Neural cell (in vitro differentiated cells): ENCODE data around the gene TMCO4. TPM values are rescaled to one million over a fixed set of nuclear protein-coding genes. Genes with fewer than 3 reads are reported as not detected.

Source experiments
- H2AFZ ChIP-seq: fragments of 200-600, 300-800 bp; sonication (generic), shearing (Covaris generic); 2 replicates; pipeline ENCODE4 v1.6.0; 2014; ENCODE audit warnings: low read depth, mild to moderate bottlenecking, antibody characterized with exemption, low read length, moderate library complexity
- H3F3A ChIP-seq: fragments of 200-600 bp; shearing (Covaris generic); 2 replicates; pipeline ENCODE4 v1.6.1; 2016; ENCODE audit warnings: mild to moderate bottlenecking, moderate library complexity, mixed read lengths, antibody characterized with exemption, low read length; ENCODE audit not compliant: insufficient read depth, poor library complexity, severe bottlenecking
- H3K27ac ChIP-seq: fragments of 200-600, 300-800 bp; sonication (generic), shearing (Covaris generic); 2 replicates; pipeline ENCODE4 v1.5.1; 2014; ENCODE audit warnings: mild to moderate bottlenecking, low read length, moderate library complexity
- H3K27me3 ChIP-seq: fragments of 300-800, 200-600 bp; sonication (generic), shearing (Covaris generic); 2 replicates; pipeline ENCODE4 v1.6.0; 2014; ENCODE audit warnings: mild to moderate bottlenecking, low read depth, low read length, moderate library complexity; ENCODE audit not compliant: insufficient read depth
- H3K36me3 ChIP-seq: fragments of 300-800, 200-600 bp; sonication (generic), shearing (Covaris generic); 2 replicates; pipeline ENCODE4 v1.5.1; 2014; ENCODE audit warnings: mild to moderate bottlenecking, antibody characterized with exemption, low read length, moderate library complexity; ENCODE audit not compliant: insufficient read depth
- H3K4me2 ChIP-seq: fragments of 300-800, 200-600 bp; sonication (generic), shearing (Covaris generic); 2 replicates; pipeline ENCODE4 v1.6.0; 2014; ENCODE audit warnings: mild to moderate bottlenecking, low read length
- H3K4me3 ChIP-seq: fragments of 300-800, 200-600 bp; sonication (generic), shearing (Covaris generic); 2 replicates; pipeline ENCODE4 v1.5.1; 2014; ENCODE audit warnings: mild to moderate bottlenecking, low read length, moderate library complexity
- H3K79me2 ChIP-seq: fragments of 200-600 bp; shearing (Covaris generic); replicated peaks from 2 replicates; pipeline ENCODE4 v1.6.0; 2014; ENCODE audit warnings: mild to moderate bottlenecking, low read length, moderate library complexity; ENCODE audit not compliant: insufficient read depth
- H3K9ac ChIP-seq: fragments of 300-800, 200-600 bp; sonication (generic), shearing (Covaris generic); 2 replicates; pipeline ENCODE4 v1.6.1; 2016; ENCODE audit warnings: mild to moderate bottlenecking, low read length, mixed read lengths
- H3K9me2 ChIP-seq: fragments of 200-600 bp; shearing (Covaris generic); 2 replicates; pipeline ENCODE4 v1.6.1; 2016; ENCODE audit warnings: mild to moderate bottlenecking, low read length, mixed read lengths; ENCODE audit not compliant: insufficient read depth
- H3K9me3 ChIP-seq: fragments of 200-600, 300-800 bp; sonication (generic), shearing (Covaris generic); 2 replicates; pipeline ENCODE4 v1.6.1; 2016; ENCODE audit warnings: mild to moderate bottlenecking, mixed run types, low read length, moderate library complexity, mixed read lengths
- H4K20me1 ChIP-seq: fragments of 200-600 bp; shearing (Covaris generic); 2 replicates; pipeline ENCODE4 v1.6.1; 2016; ENCODE audit warnings: mild to moderate bottlenecking, mixed run types; ENCODE audit not compliant: insufficient read depth
- CTCF ChIP-seq: fragments of 450-650 bp; IDR thresholded peaks from 2 replicates; pipeline ENCODE4 v1.5.1; 2014; ENCODE audit warnings: antibody characterized with exemption, mild to moderate bottlenecking, moderate library complexity; ENCODE audit not compliant: poor library complexity, severe bottlenecking
- EP300 ChIP-seq: fragments of 450-650 bp; conservative IDR thresholded peaks from 2 replicates; pipeline ENCODE4 v1.6.1; 2014; ENCODE audit warnings: antibody characterized with exemption, mild to moderate bottlenecking, moderate library complexity; ENCODE audit not compliant: poor library complexity, severe bottlenecking
- EZH2 ChIP-seq: fragments of 200-600, 300-800 bp; shearing (Covaris generic), sonication (generic); IDR thresholded peaks from 2 replicates; pipeline ENCODE4 v1.6.1; 2014; ENCODE audit warnings: antibody characterized with exemption, low read length, borderline replicate concordance, mild to moderate bottlenecking; ENCODE audit not compliant: insufficient read depth, poor library complexity, severe bottlenecking
- MXI1 ChIP-seq: fragments of 450-650 bp; conservative IDR thresholded peaks from 2 replicates; pipeline ENCODE4 v1.6.1; 2014; ENCODE audit warnings: antibody characterized with exemption, mild to moderate bottlenecking; ENCODE audit not compliant: poor library complexity, severe bottlenecking
- POLR2AphosphoS5 ChIP-seq: IDR thresholded peaks from 2 replicates; pipeline ENCODE4 v1.6.1; 2012
- RAD21 ChIP-seq: fragments of 450-650 bp; conservative IDR thresholded peaks from 2 replicates; pipeline ENCODE4 v1.6.1; 2014; ENCODE audit warnings: antibody characterized with exemption, mild to moderate bottlenecking, moderate library complexity
- REST ChIP-seq: IDR thresholded peaks from 2 replicates; pipeline ENCODE4 v1.6.1; 2012; ENCODE audit warnings: borderline replicate concordance
- SMC3 ChIP-seq: fragments of 450-650 bp; conservative IDR thresholded peaks from 2 replicates; pipeline ENCODE4 v1.6.1; 2014; ENCODE audit warnings: antibody characterized with exemption, mild to moderate bottlenecking, moderate library complexity; ENCODE audit not compliant: poor library complexity
- TAF1 ChIP-seq: IDR thresholded peaks from 2 replicates; pipeline ENCODE4 v1.6.1; 2012; ENCODE audit warnings: low read depth
- polyA plus RNA-seq: library from polyadenylated mRNA; depleted of rRNA; stranded (reverse); fragments of >200 nt; gene quantifications from 2 replicates; pipeline ENCODE4 v1.2.3, GENCODE V29; 2014

Gene TMCO4
- polyA plus RNA-seq, 1 donor from 2014 or later = not detected

DNA sequence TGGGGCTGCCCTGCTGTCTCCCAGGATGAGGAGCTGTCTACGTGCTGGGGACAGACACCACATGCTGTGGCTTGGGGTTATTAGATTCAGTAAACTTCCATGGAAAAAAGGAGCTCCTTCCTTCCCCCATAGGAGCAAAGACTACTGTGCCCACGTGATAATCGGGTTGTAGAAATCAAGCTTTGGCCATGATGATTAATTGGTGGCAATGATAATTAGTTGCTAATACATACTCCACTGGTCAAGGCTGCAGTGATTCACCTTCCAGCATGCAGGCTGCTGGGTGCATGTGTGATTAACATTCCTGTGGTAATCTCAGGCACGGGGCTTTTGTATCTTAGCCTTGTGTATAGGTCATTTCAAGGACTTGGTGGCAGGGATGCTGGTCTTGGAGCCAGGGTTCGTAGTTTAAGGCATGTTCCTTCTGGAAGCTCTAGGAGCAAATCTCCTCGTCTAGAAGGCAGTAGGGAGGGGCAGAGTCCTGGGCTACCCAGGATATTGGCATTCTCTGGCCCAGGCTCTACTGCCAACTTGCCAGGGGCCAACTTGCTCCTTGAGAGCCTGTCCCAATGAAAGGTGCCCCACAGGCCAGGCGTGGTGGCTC is 41.4 kb downstream of the TMCO4 start:
- H3K9me3 ChIP-seq = no peaks in the 10 kb centered on the region
- no peaks in the 10 kb centered on the region for H3K9me2 ChIP-seq
- no peaks in the 10 kb centered on the region for H3K27me3 ChIP-seq
- H3K4me3 ChIP-seq = no peak overlapping the region
- no peak overlapping the region for H3K9ac ChIP-seq
- H3K4me2 ChIP-seq = no peak overlapping the region
- TF ChIP-seq EP300 (no peak), CTCF (no peak)
- no peaks in the 10 kb centered on the region for H3K79me2 ChIP-seq
- no peak overlapping the region for H2AFZ ChIP-seq
- H3K36me3 ChIP-seq = no peaks in the 10 kb centered on the region
- no peak overlapping the region for H3K27ac ChIP-seq
- H4K20me1 ChIP-seq = no peaks in the 10 kb centered on the region
- no peaks in the 10 kb centered on the region for H3F3A ChIP-seq

DNA sequence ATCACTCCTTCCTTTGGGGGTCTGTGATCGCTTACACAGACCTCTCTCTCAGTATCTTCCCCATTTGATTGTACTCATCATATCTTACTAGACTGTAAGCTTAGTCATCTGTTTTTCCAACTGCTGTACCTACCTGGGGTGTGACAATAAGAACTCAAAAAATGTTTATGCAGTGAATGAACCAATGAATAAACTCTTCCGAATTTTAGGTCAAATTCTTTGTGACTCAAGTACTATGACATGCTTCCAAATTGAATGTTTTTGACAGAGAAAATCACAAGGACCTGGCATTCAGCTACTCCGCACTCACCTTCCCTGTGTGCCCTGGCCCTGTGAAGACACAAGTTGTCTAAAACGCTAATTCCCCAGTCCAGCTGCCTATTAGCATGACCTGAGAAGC is 42.1 kb downstream of the TMCO4 start:
- no peaks in the 10 kb centered on the region for H3F3A ChIP-seq
- H2AFZ ChIP-seq = no peak overlapping the region
- H3K4me2 ChIP-seq = no peak overlapping the region
- no peaks in the 10 kb centered on the region for H3K27me3 ChIP-seq
- H3K79me2 ChIP-seq = no peaks in the 10 kb centered on the region
- H3K36me3 ChIP-seq = no peaks in the 10 kb centered on the region
- H3K27ac ChIP-seq = no peak overlapping the region
- no peaks in the 10 kb centered on the region for H3K9me3 ChIP-seq
- H3K4me3 ChIP-seq = no peak overlapping the region
- no peak overlapping the region for H3K9ac ChIP-seq
- H4K20me1 ChIP-seq = no peaks in the 10 kb centered on the region
- no peaks in the 10 kb centered on the region for H3K9me2 ChIP-seq
- no peak for TF ChIP-seq MXI1
- no peak for TF ChIP-seq CTCF
- no peak for TF ChIP-seq SMC3
- TF ChIP-seq TAF1 = no peak
- no peak for TF ChIP-seq EZH2
- no peak for TF ChIP-seq POLR2AphosphoS5
- TF ChIP-seq RAD21 = no peak
- TF ChIP-seq EP300 = no peak
- TF ChIP-seq REST = no peak
